HepG2 (cell line): ENCODE results near the gene ARSJ. TPM values are rescaled to one million over a fixed set of nuclear protein-coding genes. Genes with fewer than 3 reads are reported as not detected.

Experiments used
- ATAC-seq: fragments of 200-7000 bp; cut with Tn5 transposase; 3 replicates; pipeline ENCODE4 v1.9.1; 2020; ENCODE audit warnings: mild to moderate bottlenecking, moderate library complexity
- BruUV-seq: library from RNA; stranded (reverse); fragments of 400-500 nt; replicated peaks from 2 replicates; lab custom pipeline; 2021; lab: Mats Ljungman, UMichigan
- CTCF ChIA-PET: fragments of 300-600 bp; formaldehyde crosslinking; extraction: SDS; loops from one replicate; lab custom pipeline; 2021; ENCODE audit warnings: low total read pairs, inconsistent platforms, low intra/inter-chr PET ratio; lab: Yijun Ruan, JAX
- POLR2A ChIA-PET: fragments of 350-600 bp; sonication (Branson Sonifier 250); formaldehyde crosslinking; loops from one replicate; lab custom pipeline; 2020; ENCODE audit warnings: antibody characterized with exemption, inconsistent platforms; lab: Yijun Ruan, JAX
- DNase-seq: peaks from one replicate; pipeline ENCODE4 v3.0.0-alpha.2; 2015; ENCODE audit warnings: low spot score
- FAIRE-seq: peaks from 3 replicates; lab custom pipeline; 2011; peaks lifted over from hg19 to GRCh38; lab: Jason Lieb, UNC
- H2AFZ ChIP-seq: one replicate; pipeline ENCODE4 v1.6.1; 2011; ENCODE audit warnings: low read length, inconsistent platforms
- H3K27ac ChIP-seq: fragments of 300-600 bp; 3 replicates; pipeline ENCODE4 v1.8.0; 2011; ENCODE audit warnings: mixed run types, mild to moderate bottlenecking, mixed read lengths, low read length, inconsistent platforms; ENCODE audit not compliant: insufficient read depth; ENCODE audit errors: extremely low read length
- H3K27me3 ChIP-seq, 2 experiments: fragments of 200-600 bp in 1 of 2; 2 replicates in 1 of 2; 3 replicates in 1 of 2; pipeline versions ENCODE4 v1.6.0 to v1.8.0; 2011; ENCODE audit warnings: low read length in 2 of 2, mild to moderate bottlenecking in 2 of 2, moderate library complexity in 2 of 2, inconsistent platforms in 1 of 2; ENCODE audit not compliant: insufficient read depth in 2 of 2, control insufficient read depth in 1 of 2
- H3K36me3 ChIP-seq, 2 experiments: fragments of 200-600 bp in 1 of 2; replicated peaks in 1 of 2; 2 replicates in 1 of 2; 3 replicates in 1 of 2; pipeline versions ENCODE4 v1.5.1 to v1.8.0; 2011; ENCODE audit warnings: low read length in 2 of 2, inconsistent platforms in 1 of 2; ENCODE audit not compliant: insufficient read depth in 2 of 2, control insufficient read depth in 1 of 2
- H3K4me1 ChIP-seq: 2 replicates; pipeline ENCODE4 v1.5.1; 2012; ENCODE audit warnings: low read length, inconsistent platforms; ENCODE audit not compliant: insufficient read depth
- H3K4me2 ChIP-seq: 2 replicates; pipeline ENCODE4 v1.6.0; 2011; ENCODE audit warnings: low read depth, low read length, inconsistent platforms
- H3K4me3 ChIP-seq, 3 experiments: fragments of 200-600 bp in 1 of 3; sonication (generic), shearing (Covaris generic) in 1 of 3; replicated peaks in 1 of 3; 2 replicates each; pipeline ENCODE4 v1.5.1; 2011 to 2016; ENCODE audit warnings: low read length in 3 of 3, inconsistent platforms in 2 of 3, low read depth in 2 of 3, mild to moderate bottlenecking in 2 of 3, control low read depth in 1 of 3, mixed read lengths in 1 of 3; ENCODE audit not compliant: insufficient read depth in 1 of 3
- H3K79me2 ChIP-seq: one replicate; pipeline ENCODE4 v1.6.1; 2011; ENCODE audit warnings: low read length, inconsistent platforms; ENCODE audit not compliant: insufficient read depth
- H3K9ac ChIP-seq: 2 replicates; pipeline ENCODE4 v1.6.0; 2011; ENCODE audit warnings: mild to moderate bottlenecking, low read depth, low read length, inconsistent platforms; ENCODE audit not compliant: insufficient read depth
- H3K9me3 ChIP-seq: 2 replicates; pipeline ENCODE4 v1.5.1; 2012; ENCODE audit warnings: mild to moderate bottlenecking, low read length
- H4K20me1 ChIP-seq: 2 replicates; pipeline ENCODE4 v1.6.0; 2011; ENCODE audit warnings: inconsistent platforms, mild to moderate bottlenecking, low read length, moderate library complexity; ENCODE audit not compliant: insufficient read depth
- BHLHE40 ChIP-seq: IDR thresholded peaks from 2 replicates; pipeline ENCODE4 v1.6.1; 2011; ENCODE audit warnings: low read length, improper control_type of control experiment
- KLF9 ChIP-seq: IDR thresholded peaks from 2 replicates; pipeline ENCODE4 v1.6.1; 2016; ENCODE audit warnings: low read depth
- MAFG ChIP-seq: sonication (generic); formaldehyde crosslinking; IDR thresholded peaks from 2 replicates; pipeline ENCODE4 v1.5.1; 2020; ENCODE audit warnings: mild to moderate bottlenecking, missing genetic modification reagents
- NBN ChIP-seq: fragments of 450-650 bp; conservative IDR thresholded peaks from 2 replicates; pipeline ENCODE4 v1.6.1; 2017
- SMC3 ChIP-seq: IDR thresholded peaks from 2 replicates; pipeline ENCODE4 v1.6.1; 2011; ENCODE audit warnings: low read length, improper control_type of control experiment
- SRSF4 ChIP-seq: fragments of 200-400 bp; formaldehyde crosslinking; IDR thresholded peaks from one replicate; pipeline ENCODE4 v1.6.1; 2018; ENCODE audit warnings: mild to moderate bottlenecking, low read depth, low read length, moderate library complexity; ENCODE audit not compliant: poor library complexity, severe bottlenecking
- TMF1 ChIP-seq: sonication (generic); formaldehyde crosslinking; IDR thresholded peaks from 2 replicates; pipeline ENCODE4 v1.8.1; 2022; ENCODE audit warnings: low read depth, missing genetic modification reagents
- TP53 ChIP-seq: sonication (generic); formaldehyde crosslinking; conservative IDR thresholded peaks from 2 replicates; pipeline ENCODE4 v1.4.0; 2020; ENCODE audit warnings: missing genetic modification reagents
- ZFP82 ChIP-seq: sonication (generic); formaldehyde crosslinking; IDR thresholded peaks from 2 replicates; pipeline ENCODE4 v1.5.1; 2020; ENCODE audit warnings: mild to moderate bottlenecking, missing genetic modification reagents, borderline replicate concordance
- ZNF24 ChIP-seq: fragments of 450-650 bp; IDR thresholded peaks from 2 replicates; pipeline ENCODE4 v1.6.1; 2017; ENCODE audit warnings: antibody characterized with exemption, mild to moderate bottlenecking
- ZNF282 ChIP-seq: fragments of 450-650 bp; IDR thresholded peaks from 2 replicates; pipeline ENCODE4 v1.6.1; 2018; ENCODE audit not compliant: partially characterized antibody
- ZNF367 ChIP-seq: sonication (generic); formaldehyde crosslinking; IDR thresholded peaks from 2 replicates; pipeline ENCODE4 v1.4.0; 2020; ENCODE audit warnings: missing genetic modification reagents, borderline replicate concordance
- ZNF879 ChIP-seq: sonication (generic); formaldehyde crosslinking; IDR thresholded peaks from 2 replicates; pipeline ENCODE4 v1.8.1; 2023; ENCODE audit warnings: missing genetic modification reagents
- WGBS: methylation state at CpG from one replicate; pipeline ENCODE4 v1.1.6; 2017; ENCODE audit warnings: low lambda C conversion rate; 5-methylcytosine and 5-hydroxymethylcytosine counted together
- in situ Hi-C: cut with HindIII; loops from 2 replicates; pipeline ENCODE4 v1.10.0; 2017; ENCODE audit warnings: low pct_unique_long_range_greater_than_20kb; ENCODE audit not compliant: extremely low pct_ligation_motif_present
- intact Hi-C: fragments of 100-400 bp; cut with micrococcal nuclease; formaldehyde crosslinking; loops from one replicate; pipeline ENCODE4 v1.10.0; 2022; ENCODE audit not compliant: unreplicated experiment
- polyA plus RNA-seq, 8 experiments: library from polyadenylated mRNA; depleted of rRNA in 3 of 8; stranded (reverse) in 7 of 8; unstranded in 1 of 8; fragments of >200 nt; fragmentation: Illumina TruSeq in 4 of 8; extraction: Trizol in 4 of 8; gene quantifications; 2 replicates each; pipeline versions ENCODE4 v1.2.1 to v1.2.3, GENCODE V29; 2011 to 2016; ENCODE audit warnings: low read depth in 4 of 8, missing spikeins in 1 of 8, mixed read lengths in 1 of 8; ENCODE audit not compliant: insufficient read depth in 1 of 8
- total RNA-seq, 5 experiments: library from RNA; depleted of rRNA; stranded (reverse); fragments of >200 nt; fragmentation: Illumina TruSeq; extraction: Trizol; gene quantifications; 2 replicates each; pipeline ENCODE4 v1.2.3, GENCODE V29; 2016; ENCODE audit warnings: low read depth in 1 of 5
- TF ChIP-seq, protein P1 (sequence below): sonication (generic); formaldehyde crosslinking; IDR thresholded peaks from 2 replicates; pipeline ENCODE4 v1.5.0; 2020; ENCODE audit warnings: mild to moderate bottlenecking, missing genetic modification reagents, borderline replicate concordance
- TF ChIP-seq, protein P2 (sequence below): sonication (generic); formaldehyde crosslinking; IDR thresholded peaks from 2 replicates; pipeline ENCODE4 v1.4.0; 2020; ENCODE audit warnings: missing genetic modification reagents

ARSJ gene
- total and polyA plus RNA-seq, 2 of the 13 experiments (the other 11 are each of a cell fraction or from before 2014, with no cell fraction given): not detected

DNA sequence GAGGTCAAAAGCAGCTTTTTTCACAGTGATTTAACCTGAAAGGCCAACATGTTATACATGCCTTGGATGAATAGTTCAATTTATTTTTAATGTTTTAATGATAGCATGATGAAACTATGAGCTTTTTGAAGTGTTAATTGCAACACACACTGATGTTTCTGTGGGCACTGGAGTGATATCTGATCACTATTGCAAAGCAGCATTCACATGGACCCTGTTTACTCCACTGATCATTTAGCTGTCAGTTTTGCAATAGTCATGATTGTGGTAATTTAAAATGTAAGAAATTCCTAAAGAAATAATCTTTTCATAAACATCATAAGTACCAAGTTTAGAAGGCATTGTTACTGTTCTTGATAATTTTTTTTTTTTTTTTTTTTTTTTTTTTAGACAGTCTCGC is 74.1 kb downstream of the ARSJ start:
- FAIRE-seq: no peak

DNA sequence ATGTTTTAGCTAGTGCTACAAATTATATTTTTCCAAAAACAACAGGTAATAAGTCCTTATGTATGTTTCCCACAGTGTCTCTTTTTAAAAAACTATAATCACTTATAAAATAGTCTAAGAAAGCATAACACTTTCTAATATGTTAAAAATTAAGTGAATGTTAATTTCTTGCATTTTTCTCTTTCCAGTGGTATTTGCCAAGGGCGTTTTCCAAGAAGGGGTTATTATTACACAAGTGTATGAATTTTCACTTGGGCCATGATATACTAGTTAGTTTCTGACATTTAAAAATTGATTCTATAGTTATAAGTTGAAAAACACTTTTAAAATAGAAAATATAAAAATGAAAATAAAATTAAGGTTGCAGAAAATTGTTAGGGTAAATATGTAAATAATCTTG is 74.6 kb downstream of the ARSJ start:
- Histone ChIP-seq H3K36me3 (no peaks in the 10 kb centered on the region), H3K27me3 (no peaks in the 10 kb centered on the region; a peak in 1 of 5 replicates), H3K79me2 (no peaks in the 10 kb centered on the region), H3K4me2 (no peak overlapping the region), H3K9ac (no peak overlapping the region), H4K20me1 (no peaks in the 10 kb centered on the region), H3K27ac (no peak overlapping the region), H3K4me1 (peaks cover 11% of the 10 kb centered on the region), H2AFZ (no peak overlapping the region), H3K9me3 (no peaks in the 10 kb centered on the region), H3K4me3 (no peak overlapping the region)
- BruUV-seq: no TSS peak
- ChIA-PET CTCF (no interaction called here), POLR2A (no interaction called here)
- intact Hi-C loops: loop anchor here (5.0 to 10.0 kb wide), 3 partner anchors 167 to 790 kb away; no protein-coding TSS in a partner anchor
- FAIRE-seq (no peak), ATAC-seq (no peak), DNase-seq (no peak)
- in situ Hi-C loops: no loop called here
- 0% methylated on average over 1 of the region's 1 CpG for WGBS
- TF ChIP-seq ZNF24 (no peak), BHLHE40 (no peak), MAFG (CRISPR knock-in tag) (no peak), TP53 (CRISPR knock-in tag) (no peak), KLF9 (CRISPR knock-in tag) (no peak), TMF1 (CRISPR knock-in tag) (no peak), ZFP82 (CRISPR knock-in tag) (no peak), ZNF367 (CRISPR knock-in tag) (no peak), NBN (no peak), SRSF4 (no peak)
- TF ChIP-seq, protein P1, sequence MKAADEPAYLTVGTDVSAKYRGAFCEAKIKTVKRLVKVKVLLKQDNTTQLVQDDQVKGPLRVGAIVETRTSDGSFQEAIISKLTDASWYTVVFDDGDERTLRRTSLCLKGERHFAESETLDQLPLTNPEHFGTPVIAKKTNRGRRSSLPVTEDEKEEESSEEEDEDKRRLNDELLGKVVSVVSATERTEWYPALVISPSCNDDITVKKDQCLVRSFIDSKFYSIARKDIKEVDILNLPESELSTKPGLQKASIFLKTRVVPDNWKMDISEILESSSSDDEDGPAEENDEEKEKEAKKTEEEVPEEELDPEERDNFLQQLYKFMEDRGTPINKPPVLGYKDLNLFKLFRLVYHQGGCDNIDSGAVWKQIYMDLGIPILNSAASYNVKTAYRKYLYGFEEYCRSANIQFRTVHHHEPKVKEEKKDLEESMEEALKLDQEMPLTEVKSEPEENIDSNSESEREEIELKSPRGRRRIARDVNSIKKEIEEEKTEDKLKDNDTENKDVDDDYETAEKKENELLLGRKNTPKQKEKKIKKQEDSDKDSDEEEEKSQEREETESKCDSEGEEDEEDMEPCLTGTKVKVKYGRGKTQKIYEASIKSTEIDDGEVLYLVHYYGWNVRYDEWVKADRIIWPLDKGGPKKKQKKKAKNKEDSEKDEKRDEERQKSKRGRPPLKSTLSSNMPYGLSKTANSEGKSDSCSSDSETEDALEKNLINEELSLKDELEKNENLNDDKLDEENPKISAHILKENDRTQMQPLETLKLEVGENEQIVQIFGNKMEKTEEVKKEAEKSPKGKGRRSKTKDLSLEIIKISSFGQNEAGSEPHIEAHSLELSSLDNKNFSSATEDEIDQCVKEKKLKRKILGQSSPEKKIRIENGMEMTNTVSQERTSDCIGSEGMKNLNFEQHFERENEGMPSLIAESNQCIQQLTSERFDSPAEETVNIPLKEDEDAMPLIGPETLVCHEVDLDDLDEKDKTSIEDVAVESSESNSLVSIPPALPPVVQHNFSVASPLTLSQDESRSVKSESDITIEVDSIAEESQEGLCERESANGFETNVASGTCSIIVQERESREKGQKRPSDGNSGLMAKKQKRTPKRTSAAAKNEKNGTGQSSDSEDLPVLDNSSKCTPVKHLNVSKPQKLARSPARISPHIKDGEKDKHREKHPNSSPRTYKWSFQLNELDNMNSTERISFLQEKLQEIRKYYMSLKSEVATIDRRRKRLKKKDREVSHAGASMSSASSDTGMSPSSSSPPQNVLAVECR (CRISPR knock-in tag): no peak

More for the DNA sequence above, 74.1 kb downstream of the ARSJ start:
- intact Hi-C loops: loop anchor here (5.0 to 10.0 kb wide), 2 partner anchors 508 to 790 kb away; no protein-coding TSS in a partner anchor
- Histone ChIP-seq H4K20me1 (no peaks in the 10 kb centered on the region), H3K27me3 (no peaks in the 10 kb centered on the region; a peak in 1 of 5 replicates), H3K4me2 (no peak overlapping the region), H2AFZ (no peak overlapping the region), H3K79me2 (no peaks in the 10 kb centered on the region), H3K9ac (no peak overlapping the region), H3K27ac (no peak overlapping the region), H3K4me3 (no peak overlapping the region)
- CTCF ChIA-PET: no interaction called here
- 70% methylated on average over 1 of the region's 1 CpG for WGBS
- TF ChIP-seq ZNF879 (CRISPR knock-in tag) (no peak), SMC3 (no peak), ZNF282 (no peak)
- TF ChIP-seq, protein P2, sequence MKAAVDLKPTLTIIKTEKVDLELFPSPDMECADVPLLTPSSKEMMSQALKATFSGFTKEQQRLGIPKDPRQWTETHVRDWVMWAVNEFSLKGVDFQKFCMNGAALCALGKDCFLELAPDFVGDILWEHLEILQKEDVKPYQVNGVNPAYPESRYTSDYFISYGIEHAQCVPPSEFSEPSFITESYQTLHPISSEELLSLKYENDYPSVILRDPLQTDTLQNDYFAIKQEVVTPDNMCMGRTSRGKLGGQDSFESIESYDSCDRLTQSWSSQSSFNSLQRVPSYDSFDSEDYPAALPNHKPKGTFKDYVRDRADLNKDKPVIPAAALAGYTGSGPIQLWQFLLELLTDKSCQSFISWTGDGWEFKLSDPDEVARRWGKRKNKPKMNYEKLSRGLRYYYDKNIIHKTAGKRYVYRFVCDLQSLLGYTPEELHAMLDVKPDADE: no peak
- TF ChIP-seq, all 625 proteins: peak for 0
- BruUV-seq: no TSS peak
- ATAC-seq (no peak), DNase-seq (no peak)
- H3K36me3 ChIP-seq: no peaks in the 10 kb centered on the region
- POLR2A ChIA-PET: no interaction called here
- H3K4me1 ChIP-seq: peaks cover 11% of the 10 kb centered on the region
- no peaks in the 10 kb centered on the region for H3K9me3 ChIP-seq
- in situ Hi-C loops: no loop called here
